ENCODE results near the gene KMT5C. TPM values are rescaled to one million over a fixed set of nuclear protein-coding genes. Genes with fewer than 3 reads are reported as not detected.
A peak's percentile ranks its signal among the peaks of the same experiment; 100 is the strongest.

KMT5C gene
- total RNA-seq, 2 donors from 2014 or later: 15.6 to 25.3 TPM

- Mint-ChIP-seq H3K27me3 (peaks cover 6% of the 10 kb centered on the region), H3K27ac (no peak overlapping the region), H3K9me3 (no peaks in the 10 kb centered on the region), H3K36me3 (ENCODE audit: low read depth) (no peaks in the 10 kb centered on the region), H3K4me1 (peaks cover 12% of the 10 kb centered on the region), H3K4me3 (no peak overlapping the region)
- ATAC-seq (replicated peaks): no peak
Observed at GRCh38 chr19:55377356-55378131, 37.9 kb downstream of the KMT5C start.

DNA sequence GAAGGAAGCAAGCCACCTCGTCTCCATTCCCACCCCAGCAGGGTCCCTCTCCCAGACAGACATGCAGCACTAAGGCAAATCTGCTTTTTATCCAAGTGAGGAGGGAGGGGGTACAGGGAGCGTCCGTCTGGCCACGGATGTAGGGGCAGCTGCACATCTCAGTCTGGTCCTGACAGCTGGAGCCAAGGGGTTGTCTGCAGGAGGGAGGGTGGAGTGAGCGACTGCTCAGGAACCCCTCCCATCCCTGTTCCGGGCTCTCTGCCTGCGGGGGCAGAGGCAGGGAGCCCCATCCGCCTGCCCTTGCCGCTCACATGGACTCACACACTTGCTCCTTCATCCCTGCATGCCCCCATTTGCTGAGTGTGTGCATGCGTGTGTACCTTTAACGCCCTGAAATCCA, 39.5 kb downstream of the KMT5C start:
- H3K4me3 Mint-ChIP-seq: no peak overlapping the region
- H3K27me3 Mint-ChIP-seq: no peaks in the 10 kb centered on the region
- no peaks in the 10 kb centered on the region for H3K9me3 Mint-ChIP-seq
- no peak for ATAC-seq (replicated peaks)
- no peaks in the 10 kb centered on the region for H3K36me3 Mint-ChIP-seq (ENCODE audit: low read depth)
- peaks cover 12% of the 10 kb centered on the region for H3K4me1 Mint-ChIP-seq
- no peak overlapping the region for H3K27ac Mint-ChIP-seq

- peak overlapping the region; percentile 34 for H3K27ac Mint-ChIP-seq
- no peaks in the 10 kb centered on the region for H3K27me3 Mint-ChIP-seq
- peaks cover 17% of the 10 kb centered on the region for H3K4me1 Mint-ChIP-seq
- no peak for ATAC-seq (replicated peaks)
- peaks cover 20% of the 10 kb centered on the region for H3K36me3 Mint-ChIP-seq (ENCODE audit: low read depth)
- no peaks in the 10 kb centered on the region for H3K9me3 Mint-ChIP-seq
- H3K4me3 Mint-ChIP-seq: peak overlapping the region; percentile 86
Observed at GRCh38 chr19:55382013-55382412, 42.3 kb downstream of the KMT5C start.

DNA sequence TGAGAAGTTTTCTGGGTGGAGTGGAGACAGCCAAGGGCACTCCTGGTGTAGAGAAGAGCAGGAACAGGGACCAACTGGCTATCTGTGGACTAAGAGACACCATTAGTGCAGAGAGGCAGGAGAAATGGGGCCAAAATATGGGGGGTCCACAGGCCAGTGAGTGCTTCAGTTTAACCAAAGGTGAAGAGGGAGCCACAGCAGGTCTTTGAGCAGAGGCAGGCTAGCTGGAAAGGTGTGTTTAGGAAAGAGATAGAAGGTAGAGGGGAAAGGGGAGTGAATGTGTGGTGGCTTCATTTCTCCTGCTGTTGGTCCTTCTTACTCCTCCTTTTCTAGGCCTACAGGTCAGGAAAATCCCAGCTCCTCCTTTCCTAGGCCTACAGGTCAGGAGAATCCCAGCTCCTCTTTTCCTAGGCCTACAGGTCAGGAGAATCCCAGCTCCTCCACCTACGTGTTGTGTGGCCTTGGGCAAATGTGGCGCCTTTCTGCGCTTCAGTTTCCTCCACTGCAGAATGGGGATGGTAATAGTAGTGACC, 42.9 kb downstream of the KMT5C start:
- Mint-ChIP-seq H3K9me3 (no peaks in the 10 kb centered on the region), H3K27me3 (no peaks in the 10 kb centered on the region), H3K27ac (peak overlapping the region; percentile 34), H3K4me3 (peak overlapping the region; percentile 86), H3K36me3 (ENCODE audit: low read depth) (peaks cover 25% of the 10 kb centered on the region), H3K4me1 (peaks cover 17% of the 10 kb centered on the region)
- ATAC-seq (replicated peaks): no peak

DNA sequence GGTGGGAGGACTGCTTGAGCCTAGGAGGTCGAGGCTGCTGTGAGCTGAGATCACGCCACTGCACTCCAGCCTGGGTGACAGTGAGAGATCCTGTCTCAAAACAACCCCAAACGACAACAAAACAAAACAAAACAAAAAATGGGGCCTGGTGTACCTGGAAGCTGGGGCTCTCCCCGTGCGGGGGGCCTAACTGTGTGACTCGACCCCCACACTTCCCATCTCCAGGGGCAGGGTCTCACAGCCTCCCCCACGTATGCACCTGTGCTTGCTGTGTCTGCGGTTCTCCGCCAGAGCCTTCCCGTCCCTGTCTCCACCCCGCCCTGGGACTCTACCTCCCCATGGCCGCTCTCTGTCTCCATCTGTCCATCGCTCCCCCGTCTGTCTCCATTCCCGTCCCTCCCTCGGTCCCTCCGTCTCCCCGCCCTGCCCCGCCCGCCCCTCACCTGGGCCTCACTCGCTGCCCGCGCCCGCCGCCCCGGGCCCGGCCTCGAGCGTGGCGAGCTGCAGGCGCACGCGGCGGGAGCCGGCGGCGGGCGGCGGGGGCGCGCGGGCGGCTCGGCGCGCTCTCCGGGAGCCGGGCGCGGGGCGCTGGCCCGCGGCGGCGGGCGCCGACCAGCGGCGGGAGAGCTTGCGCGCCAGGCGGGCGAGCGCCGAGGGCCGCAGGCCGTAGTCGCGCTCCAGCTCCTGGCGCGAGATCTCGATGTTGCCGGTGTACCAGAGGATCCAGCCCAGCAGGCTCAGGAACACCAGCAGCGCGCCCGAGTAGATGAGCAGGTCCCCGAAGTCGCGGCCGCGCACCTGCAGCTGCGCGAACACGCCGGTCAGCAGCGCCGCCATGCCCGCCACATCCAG, 43.8 kb downstream of the KMT5C start:
- H3K9me3 Mint-ChIP-seq: no peaks in the 10 kb centered on the region
- peaks cover 17% of the 10 kb centered on the region for H3K4me1 Mint-ChIP-seq

DNA sequence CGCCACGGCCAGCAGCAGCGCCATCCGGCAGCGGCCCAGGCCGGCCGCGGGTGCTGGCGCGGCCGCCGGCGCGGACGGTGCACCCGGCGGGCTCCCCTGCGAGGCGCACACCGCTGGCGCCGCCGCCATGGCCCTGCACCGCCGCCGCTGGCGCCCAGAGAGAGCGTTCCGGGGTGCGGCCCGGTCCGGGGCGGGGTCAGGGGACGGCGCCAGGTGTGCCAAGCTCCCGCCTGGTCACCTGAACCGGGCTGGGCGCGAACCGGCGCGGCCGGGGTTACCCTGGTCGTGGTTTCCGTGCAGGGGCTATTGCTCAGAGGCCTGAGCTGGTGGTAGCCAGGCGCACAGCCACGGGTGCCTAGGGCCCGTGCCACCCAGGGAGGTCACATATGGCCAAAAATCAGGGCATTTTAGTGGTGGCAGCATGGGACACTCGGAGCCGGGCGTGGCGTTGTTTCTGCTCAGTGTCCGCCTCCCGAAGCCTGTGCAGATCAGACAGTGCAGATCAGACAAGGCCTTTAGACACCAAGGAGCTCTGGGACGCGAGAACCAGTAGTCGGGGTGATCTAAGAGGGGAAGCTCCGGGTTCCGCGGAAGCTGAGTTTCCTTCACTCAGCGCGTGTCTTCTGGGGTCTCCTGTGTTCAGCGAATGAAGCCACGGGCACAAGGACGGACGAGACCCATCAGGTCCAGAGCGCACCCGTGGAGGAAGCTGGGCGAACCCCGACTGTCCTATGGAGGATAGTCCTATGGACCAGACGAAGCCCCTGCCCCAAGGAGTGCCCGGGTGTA, 44.6 kb downstream of the KMT5C start, which contains the start of gene TMEM238:
Gene TMEM238 (minus strand): TSS at position 162 of the 789 bp plus-strand sequence. CDS start 33 bp downstream, at position 129.
- H3K4me3 Mint-ChIP-seq: peak within 1 kb of the TSS; percentile 100
- H3K27me3 Mint-ChIP-seq: no peaks in the 10 kb centered on the region
- peaks cover 17% of the 10 kb centered on the region for H3K4me1 Mint-ChIP-seq
- peak; percentile 11 for ATAC-seq (replicated peaks)
- peaks cover 43% of the 10 kb centered on the region for H3K36me3 Mint-ChIP-seq (ENCODE audit: low read depth)
- no peaks in the 10 kb centered on the region for H3K9me3 Mint-ChIP-seq
- peak within 1 kb of the TSS; percentile 100 for H3K27ac Mint-ChIP-seq

More for the DNA sequence above, 43.8 kb downstream of the KMT5C start:
- no peaks in the 10 kb centered on the region for H3K27me3 Mint-ChIP-seq
- ATAC-seq (replicated peaks): peak; percentile 20
- H3K36me3 Mint-ChIP-seq (ENCODE audit: low read depth): peaks cover 35% of the 10 kb centered on the region
- peak overlapping the region; percentile 86 for H3K4me3 Mint-ChIP-seq
- H3K27ac Mint-ChIP-seq: peak overlapping the region; percentile 34

DNA sequence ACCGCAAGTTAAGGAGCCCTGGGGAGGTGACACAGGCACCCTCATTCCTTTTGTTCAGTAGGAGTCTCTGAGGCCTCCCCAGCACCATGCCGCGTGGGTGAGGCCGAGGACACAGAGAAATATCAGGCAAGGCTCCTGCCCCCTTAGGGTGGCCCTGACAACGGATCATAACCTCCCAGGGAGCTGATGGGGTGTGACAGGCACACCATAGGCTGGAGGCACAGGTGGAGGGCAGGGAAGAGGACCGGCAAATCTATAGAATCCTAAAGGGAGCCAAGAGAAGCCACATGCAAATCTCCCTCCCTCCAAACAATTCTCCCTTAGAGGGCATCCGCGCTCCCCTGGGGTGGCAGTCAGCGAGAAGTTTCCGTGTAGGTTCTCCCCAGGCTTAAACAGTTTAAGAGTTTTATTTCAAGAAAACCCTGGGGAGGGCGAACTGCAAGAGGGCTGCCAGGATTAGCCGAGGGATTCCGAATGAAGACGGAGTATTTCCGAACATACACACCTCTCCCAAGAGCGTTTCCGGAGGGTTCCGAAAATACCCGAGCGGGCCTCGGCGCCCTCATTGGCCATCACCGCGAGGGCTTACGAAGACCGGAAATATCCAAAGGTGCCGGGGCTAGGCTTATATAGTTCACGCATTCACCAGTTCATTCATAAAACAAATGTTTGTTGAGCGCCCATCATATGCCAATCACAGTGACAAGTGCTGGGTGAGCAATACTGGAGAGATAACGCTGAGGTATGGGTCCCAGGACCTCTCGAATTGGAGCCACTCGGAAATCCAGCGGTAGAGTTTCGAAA, 45.4 kb downstream of the KMT5C start:
- Mint-ChIP-seq H3K36me3 (ENCODE audit: low read depth) (peaks cover 51% of the 10 kb centered on the region), H3K9me3 (no peaks in the 10 kb centered on the region), H3K27me3 (no peaks in the 10 kb centered on the region), H3K27ac (peak overlapping the region; percentile 100), H3K4me3 (peak overlapping the region; percentile 100), H3K4me1 (peaks cover 22% of the 10 kb centered on the region)
- peak; percentile 86 for ATAC-seq (replicated peaks)

- H3K4me1 Mint-ChIP-seq: peaks cover 26% of the 10 kb centered on the region
- H3K9me3 Mint-ChIP-seq: no peaks in the 10 kb centered on the region
- H3K4me3 Mint-ChIP-seq: peak within 1 kb of the TSS; percentile 100
- peak; percentile 81 for ATAC-seq (replicated peaks)
- peak within 1 kb of the TSS; percentile 100 for H3K27ac Mint-ChIP-seq
- no peaks in the 10 kb centered on the region for H3K27me3 Mint-ChIP-seq
- peaks cover 59% of the 10 kb centered on the region for H3K36me3 Mint-ChIP-seq (ENCODE audit: low read depth)
Observed at GRCh38 chr19:55385724-55386492, 46.2 kb downstream of the KMT5C start, which contains the start of gene RPL28. Gene RPL28 (plus strand): TSS chr19:55385932. CDS start chr19:55386358, 426 bp downstream.

GRCh38 chr19:55386493-55386971, 46.9 kb downstream of the KMT5C start:
- Mint-ChIP-seq H3K27me3 (no peaks in the 10 kb centered on the region), H3K4me1 (peaks cover 24% of the 10 kb centered on the region), H3K4me3 (peak overlapping the region; percentile 100), H3K27ac (peak overlapping the region; percentile 100), H3K9me3 (no peaks in the 10 kb centered on the region), H3K36me3 (ENCODE audit: low read depth) (peaks cover 65% of the 10 kb centered on the region)
- no peak for ATAC-seq (replicated peaks)

- Mint-ChIP-seq H3K36me3 (ENCODE audit: low read depth) (peaks cover 73% of the 10 kb centered on the region), H3K4me3 (peak overlapping the region; percentile 100), H3K27me3 (no peaks in the 10 kb centered on the region), H3K27ac (peak overlapping the region; percentile 100), H3K4me1 (peaks cover 14% of the 10 kb centered on the region), H3K9me3 (no peaks in the 10 kb centered on the region)
- no peak for ATAC-seq (replicated peaks)
Observed at GRCh38 chr19:55387736-55388497, 48.2 kb downstream of the KMT5C start.

DNA sequence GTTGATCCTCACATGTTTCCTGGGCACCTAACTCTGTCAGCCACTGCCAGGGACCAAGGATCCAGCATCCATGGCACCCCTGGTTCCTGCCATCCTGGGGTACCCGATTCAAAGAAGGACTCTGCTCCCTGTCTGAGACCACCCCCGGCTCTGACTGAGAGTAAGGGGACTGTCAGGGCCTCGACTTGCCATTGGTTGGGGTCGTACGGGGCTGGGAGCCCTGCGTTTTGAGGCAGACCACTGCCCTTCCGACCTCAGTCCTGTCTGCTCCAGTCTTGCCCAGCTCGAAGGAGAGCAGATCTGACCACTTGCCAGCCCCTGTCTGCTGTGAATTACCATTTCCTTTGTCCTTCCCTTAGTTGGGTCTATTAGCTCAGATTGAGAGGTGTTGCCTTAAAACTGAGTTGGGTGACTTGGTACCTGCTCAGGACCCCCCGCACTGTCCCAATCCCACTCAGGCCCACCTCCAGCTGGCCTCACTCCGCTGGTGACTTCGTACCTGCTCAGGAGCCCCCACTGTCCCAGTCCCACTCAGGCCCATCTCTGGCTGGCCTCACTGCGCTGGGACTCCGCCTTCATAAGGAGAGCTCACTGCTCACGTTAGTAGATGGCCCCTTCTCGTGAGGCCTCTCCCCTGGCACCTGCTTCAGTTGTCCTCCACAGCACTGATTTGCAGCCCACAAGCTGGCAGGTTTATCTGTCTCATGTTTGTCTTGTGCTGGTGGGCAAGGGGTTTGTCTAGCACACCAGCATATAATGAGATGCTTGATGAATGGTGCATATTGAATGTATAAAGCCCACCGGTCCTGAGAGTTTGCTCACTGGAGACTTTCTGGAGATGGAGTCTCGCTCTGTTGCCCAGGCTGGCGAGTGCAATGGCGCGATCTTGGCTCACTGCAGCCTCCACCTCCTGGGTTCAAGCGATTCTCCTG, 50.0 kb downstream of the KMT5C start:
- no peaks in the 10 kb centered on the region for H3K9me3 Mint-ChIP-seq
- peak overlapping the region; percentile 100 for H3K4me3 Mint-ChIP-seq
- H3K36me3 Mint-ChIP-seq (ENCODE audit: low read depth): peaks cover 73% of the 10 kb centered on the region
- H3K4me1 Mint-ChIP-seq: peaks cover 14% of the 10 kb centered on the region
- peak overlapping the region; percentile 75 for H3K27ac Mint-ChIP-seq
- no peak for ATAC-seq (replicated peaks)
- H3K27me3 Mint-ChIP-seq: no peaks in the 10 kb centered on the region

Data from activated T-helper 17 cell treated with anti-CD3 and anti-CD28 coated beads, Interleukin-2, amount 50 U/mL, for 72 hours (primary cell).